Dermis lymphatic vessel endothelial cell (primary cell): ENCODE data around the gene TIAM1. TPM values are rescaled to one million over a fixed set of nuclear protein-coding genes. Genes with fewer than 3 reads are reported as not detected.

Experiments
- total RNA-seq: library from RNA; depleted of rRNA; stranded (reverse); fragments of >200 nt; gene quantifications from 2 replicates; pipeline ENCODE4 v1.2.1, GENCODE V29; 2014

Gene TIAM1
- 0.33 and 0.34 TPM in 2 replicates for total RNA-seq

GRCh38 chr21:31343680-31344480, at the start of gene TIAM1:
Gene TIAM1, minus strand, starts transcription at chr21:31344261. Its CDS starts 77,289 bp downstream, at chr21:31266972.

